Transverse colon (tissue), 4 donors: ENCODE measurements around the gene JAKMIP1.

Experiments used
- EP300 ChIP-seq: sonication (generic); formaldehyde crosslinking; IDR thresholded peaks from one replicate; pipeline ENCODE4 v1.6.1; 2017; ENCODE audit warnings: antibody characterized with exemption, low read depth
- POLR2A ChIP-seq: fragments of 450-650 bp; IDR thresholded peaks from one replicate; pipeline ENCODE4 v1.6.1; 2016; ENCODE audit warnings: antibody characterized with exemption, mild to moderate bottlenecking, moderate library complexity
- POLR2AphosphoS5 ChIP-seq, 3 donors: sonication (generic); formaldehyde crosslinking; IDR thresholded peaks; one replicate each; pipeline ENCODE4 v1.6.1; 2016; ENCODE audit warnings: antibody characterized with exemption in 3 of 3
- TF ChIP-seq, protein P1 (sequence below), 5 experiments: fragments of 200-600 bp in 3 of 5; fragments of 450-650 bp in 2 of 5; sonication (generic) in 3 of 5; IDR thresholded peaks; 1 replicate in 2 of 5; 2 replicates in 3 of 5; pipeline ENCODE4 v1.5.1; 2016 to 2017; ENCODE audit warnings: antibody characterized with exemption in 5 of 5, inconsistent platforms in 3 of 5, mild to moderate bottlenecking in 2 of 5, moderate library complexity in 1 of 5

DNA sequence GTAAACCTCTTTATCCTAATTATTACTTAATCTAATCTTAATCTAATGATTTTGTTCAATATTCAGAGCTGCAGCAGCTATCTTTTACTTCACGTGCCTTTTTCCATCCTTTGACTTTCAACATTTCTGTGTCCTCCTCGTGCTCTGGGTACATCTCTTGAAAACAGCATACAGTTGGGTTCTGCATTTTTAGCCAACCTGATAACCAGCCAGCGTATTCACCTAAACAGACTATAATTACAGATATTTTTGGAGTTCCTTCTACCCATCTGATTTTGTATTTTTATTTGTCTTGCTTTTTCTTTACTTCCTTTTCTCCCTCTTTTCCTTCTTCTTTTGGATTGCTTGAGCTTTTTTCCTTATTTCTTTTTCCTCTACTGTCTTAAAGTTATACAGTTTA, 16.2 kb upstream of the JAKMIP1 start:
- TF ChIP-seq, protein P1, sequence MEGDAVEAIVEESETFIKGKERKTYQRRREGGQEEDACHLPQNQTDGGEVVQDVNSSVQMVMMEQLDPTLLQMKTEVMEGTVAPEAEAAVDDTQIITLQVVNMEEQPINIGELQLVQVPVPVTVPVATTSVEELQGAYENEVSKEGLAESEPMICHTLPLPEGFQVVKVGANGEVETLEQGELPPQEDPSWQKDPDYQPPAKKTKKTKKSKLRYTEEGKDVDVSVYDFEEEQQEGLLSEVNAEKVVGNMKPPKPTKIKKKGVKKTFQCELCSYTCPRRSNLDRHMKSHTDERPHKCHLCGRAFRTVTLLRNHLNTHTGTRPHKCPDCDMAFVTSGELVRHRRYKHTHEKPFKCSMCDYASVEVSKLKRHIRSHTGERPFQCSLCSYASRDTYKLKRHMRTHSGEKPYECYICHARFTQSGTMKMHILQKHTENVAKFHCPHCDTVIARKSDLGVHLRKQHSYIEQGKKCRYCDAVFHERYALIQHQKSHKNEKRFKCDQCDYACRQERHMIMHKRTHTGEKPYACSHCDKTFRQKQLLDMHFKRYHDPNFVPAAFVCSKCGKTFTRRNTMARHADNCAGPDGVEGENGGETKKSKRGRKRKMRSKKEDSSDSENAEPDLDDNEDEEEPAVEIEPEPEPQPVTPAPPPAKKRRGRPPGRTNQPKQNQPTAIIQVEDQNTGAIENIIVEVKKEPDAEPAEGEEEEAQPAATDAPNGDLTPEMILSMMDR (IDR thresholded peaks at IDR 0.05) = no peak
- no peak for TF ChIP-seq POLR2AphosphoS5 (IDR thresholded peaks at IDR 0.05)
- no peak for TF ChIP-seq POLR2A
- no peak for TF ChIP-seq EP300
